Measurements from ENCODE around the gene PLEKHA8. TPM values are rescaled to one million over a fixed set of nuclear protein-coding genes. Genes with fewer than 3 reads are reported as not detected.

The PLEKHA8 gene
- total RNA-seq, 1 experiment from 2014 or later, result 12.0 TPM

- no peak for DNase-seq (ENCODE audit: unreplicated experiment)
- BruUV-seq (replicated peaks), result no TSS peak
- intact Hi-C loops (cut with micrococcal nuclease), result no loop called here
- Mint-ChIP-seq H3K4me1 (ENCODE audit: insufficient read depth, unreplicated experiment) (peaks cover 5% of the 10 kb centered on the region), H3K27me3 (ENCODE audit: insufficient read depth, unreplicated experiment) (no peaks in the 10 kb centered on the region), H3K36me3 (ENCODE audit: insufficient read depth, unreplicated experiment) (no peaks in the 10 kb centered on the region), H3K27ac (ENCODE audit: low read depth, unreplicated experiment) (no peak overlapping the region), H3K9me3 (ENCODE audit: unreplicated experiment) (peaks cover 14% of the 10 kb centered on the region), H3K4me3 (ENCODE audit: unreplicated experiment) (no peak overlapping the region)
- TF ChIP-seq CTCF (IDR thresholded peaks at IDR 0.05; ENCODE audit: unreplicated experiment), result no peak
- POLR2A ChIA-PET, result interaction anchor here (0.7 kb wide), 1 partner anchor 10 kb away, joined by 3 read pairs; no protein-coding TSS in a partner anchor
- CTCF ChIA-PET, result no interaction called here
These were observed 35.1 kb upstream of the PLEKHA8 start for GRCh38 chr7:29993140-29993539.

GRCh38 chr7:29995652-29996051, 32.6 kb upstream of the PLEKHA8 start:
- TF ChIP-seq CTCF (IDR thresholded peaks at IDR 0.05; ENCODE audit: unreplicated experiment), result no peak
- no TSS peak for BruUV-seq (replicated peaks)
- H3K4me3 Mint-ChIP-seq (ENCODE audit: unreplicated experiment), result no peak overlapping the region
- H3K4me1 Mint-ChIP-seq (ENCODE audit: insufficient read depth, unreplicated experiment), result no peaks in the 10 kb centered on the region
- DNase-seq (ENCODE audit: unreplicated experiment), result no peak
- H3K27me3 Mint-ChIP-seq (ENCODE audit: insufficient read depth, unreplicated experiment), result no peaks in the 10 kb centered on the region
- intact Hi-C loops (cut with micrococcal nuclease), result no loop called here
- CTCF ChIA-PET, result no interaction called here
- H3K36me3 Mint-ChIP-seq (ENCODE audit: insufficient read depth, unreplicated experiment), result no peaks in the 10 kb centered on the region
- H3K27ac Mint-ChIP-seq (ENCODE audit: low read depth, unreplicated experiment), result no peak overlapping the region
- POLR2A ChIA-PET, result interaction anchor here (1.0 to 1.6 kb wide), 2 partner anchors 9 to 31 kb away, joined by 4 read pairs; partner anchors contain the start of gene FKBP14
- H3K9me3 Mint-ChIP-seq (ENCODE audit: unreplicated experiment), result peaks cover 14% of the 10 kb centered on the region

- H3K4me3 Mint-ChIP-seq (ENCODE audit: unreplicated experiment), result no peak overlapping the region
- H3K4me1 Mint-ChIP-seq (ENCODE audit: insufficient read depth, unreplicated experiment), result no peaks in the 10 kb centered on the region
- intact Hi-C loops (cut with micrococcal nuclease), result no loop called here
- TF ChIP-seq CTCF (IDR thresholded peaks at IDR 0.05; ENCODE audit: unreplicated experiment), result no peak
- no peak for DNase-seq (ENCODE audit: unreplicated experiment)
- CTCF ChIA-PET, result interaction anchor here (0.7 kb wide), 1 partner anchor 354 kb away, joined by 3 read pairs; no protein-coding TSS in a partner anchor
- BruUV-seq (replicated peaks), result no TSS peak
- H3K36me3 Mint-ChIP-seq (ENCODE audit: insufficient read depth, unreplicated experiment), result no peaks in the 10 kb centered on the region
- POLR2A ChIA-PET, result interaction anchor here (1.0 to 1.6 kb wide), 2 partner anchors 9 to 31 kb away, joined by 4 read pairs; partner anchors contain the start of gene FKBP14
- peaks cover 14% of the 10 kb centered on the region for H3K9me3 Mint-ChIP-seq (ENCODE audit: unreplicated experiment)
- no peak overlapping the region for H3K27ac Mint-ChIP-seq (ENCODE audit: low read depth, unreplicated experiment)
- no peaks in the 10 kb centered on the region for H3K27me3 Mint-ChIP-seq (ENCODE audit: insufficient read depth, unreplicated experiment)
These were observed 31.9 kb upstream of the PLEKHA8 start for GRCh38 chr7:29996321-29996720.

GRCh38 chr7:29998489-29998888, 29.7 kb upstream of the PLEKHA8 start:
- Mint-ChIP-seq H3K4me3 (ENCODE audit: unreplicated experiment) (no peak overlapping the region), H3K27ac (ENCODE audit: low read depth, unreplicated experiment) (no peak overlapping the region)

More at GRCh38 chr7:29998489-29998888, 29.7 kb upstream of the PLEKHA8 start:
- ChIA-PET POLR2A (no interaction called here), CTCF (no interaction called here)
- BruUV-seq (replicated peaks), result no TSS peak
- intact Hi-C loops (cut with micrococcal nuclease), result no loop called here
- DNase-seq (ENCODE audit: unreplicated experiment), result no peak
- Mint-ChIP-seq H3K27me3 (ENCODE audit: insufficient read depth, unreplicated experiment) (no peaks in the 10 kb centered on the region), H3K36me3 (ENCODE audit: insufficient read depth, unreplicated experiment) (no peaks in the 10 kb centered on the region), H3K4me1 (ENCODE audit: insufficient read depth, unreplicated experiment) (no peaks in the 10 kb centered on the region), H3K9me3 (ENCODE audit: unreplicated experiment) (peaks cover 14% of the 10 kb centered on the region)
- no peak for TF ChIP-seq CTCF (IDR thresholded peaks at IDR 0.05; ENCODE audit: unreplicated experiment)
